Small intestine (tissue), 7 donors: ENCODE results near the gene FOXO3. TPM values are rescaled to one million over a fixed set of nuclear protein-coding genes. Genes with fewer than 3 reads are reported as not detected.

ENCODE experiments used
- DNase-seq, 2 donors: peaks; one replicate each; pipeline versions ENCODE4 v3.0.0 to v3.0.0-alpha.2; 2013
- FAIRE-seq: peaks from 2 replicates; lab custom pipeline; 2012; peaks lifted over from hg19 to GRCh38; lab: Jason Lieb, UNC
- H3K27ac ChIP-seq, 3 donors: one replicate each; pipeline ENCODE4 v1.5.1; 2013; ENCODE audit warnings: low read length in 2 of 3, mild to moderate bottlenecking in 2 of 3, control low read depth in 1 of 3, inconsistent platforms in 1 of 3, low read depth in 1 of 3, moderate library complexity in 1 of 3
- H3K27me3 ChIP-seq, 3 donors: one replicate each; pipeline ENCODE4 v1.6.1; 2013; ENCODE audit warnings: low read length in 3 of 3, inconsistent platforms in 1 of 3; ENCODE audit not compliant: control insufficient read depth in 3 of 3, insufficient read depth in 3 of 3
- H3K36me3 ChIP-seq, 3 donors: one replicate each; pipeline ENCODE4 v1.6.1; 2013; ENCODE audit warnings: low read length in 3 of 3, inconsistent platforms in 1 of 3, low read depth in 1 of 3, mild to moderate bottlenecking in 1 of 3, moderate library complexity in 1 of 3; ENCODE audit not compliant: control insufficient read depth in 3 of 3, insufficient read depth in 2 of 3
- H3K4me1 ChIP-seq, 3 donors: one replicate each; pipeline ENCODE4 v1.6.1; 2013; ENCODE audit warnings: low read length in 2 of 3, inconsistent platforms in 1 of 3, low read depth in 1 of 3, mild to moderate bottlenecking in 1 of 3, moderate library complexity in 1 of 3; ENCODE audit not compliant: control insufficient read depth in 3 of 3, insufficient read depth in 2 of 3
- H3K4me3 ChIP-seq, 3 donors: one replicate each; pipeline ENCODE4 v1.5.1; 2013; ENCODE audit warnings: low read length in 3 of 3, control low read depth in 1 of 3, inconsistent platforms in 1 of 3, low read depth in 1 of 3, mild to moderate bottlenecking in 1 of 3, moderate library complexity in 1 of 3
- H3K9me3 ChIP-seq, 2 donors: one replicate each; pipeline ENCODE4 v1.6.1; 2013; ENCODE audit warnings: low read depth in 1 of 2, low read length in 1 of 2; ENCODE audit not compliant: control insufficient read depth in 2 of 2, insufficient read depth in 1 of 2
- WGBS, 3 donors: extraction: QIAGEN DNeasy Blood & Tissue Kit; methylation state at CpG; one replicate each; pipeline ENCODE4 v1.1.7; 2013; 5-methylcytosine and 5-hydroxymethylcytosine counted together
- polyA plus RNA-seq, 4 donors: library from polyadenylated mRNA; stranded (reverse) in 3 of 4; unstranded in 1 of 4; fragments of 200-250 nt in 3 of 4; fragments of 120-200 nt in 1 of 4; gene quantifications; one replicate each; pipeline versions ENCODE4 v1.2.1 to v1.2.3, GENCODE V29; 2013
- donor health status: healthy with polysubstance abuse.
- donor health status: control.
- donor health status: control.
- donor health status: Bipolar disorder and iron deficiency.
- donor health status: healthy.

FOXO3 gene
- polyA plus RNA-seq, 4 donors: 8.7 to 40.4 (median 14.3) TPM

GRCh38 chr6:108546079-108547049 is 14.4 kb upstream of the FOXO3 start:
- Histone ChIP-seq H3K27ac (no peak overlapping the region), H3K4me3 (no peak overlapping the region), H3K4me1 (peaks cover 0 to 3% (median 2%) of the 10 kb centered on the region in 3 donors), H3K27me3 (no peaks in the 10 kb centered on the region), H3K9me3 (no peaks in the 10 kb centered on the region), H3K36me3 (no peaks in the 10 kb centered on the region)
- FAIRE-seq (no peak), DNase-seq (no peak)
- 71 to 86% (median 83%) methylated on average over 6 of the region's 6 CpGs for WGBS, 3 donors

- H3K36me3 ChIP-seq: no peaks in the 10 kb centered on the region
- H3K27me3 ChIP-seq: no peaks in the 10 kb centered on the region
- H3K4me3 ChIP-seq: no peak overlapping the region
- no peak for FAIRE-seq
- DNase-seq: no peak
- WGBS, 3 donors: 85 to 97% (median 90%) methylated on average over 1 of the region's 1 CpG
- H3K9me3 ChIP-seq: no peaks in the 10 kb centered on the region
- no peaks in the 10 kb centered on the region for H3K4me1 ChIP-seq
- H3K27ac ChIP-seq: no peak overlapping the region
Measured at GRCh38 chr6:108549241-108549640, 11.5 kb upstream of the FOXO3 start.

- H3K4me3 ChIP-seq: no peak overlapping the region
- H3K9me3 ChIP-seq: no peaks in the 10 kb centered on the region
- FAIRE-seq: no peak
- 63 to 94% (median 78%) methylated on average over 3 of the region's 3 CpGs for WGBS, 3 donors
- no peaks in the 10 kb centered on the region for H3K4me1 ChIP-seq
- H3K36me3 ChIP-seq: no peaks in the 10 kb centered on the region
- peak overlapping the region in 1 of 3 donors; percentile 14 for H3K27ac ChIP-seq
- DNase-seq: no peak
- H3K27me3 ChIP-seq: no peaks in the 10 kb centered on the region
Measured at GRCh38 chr6:108549741-108550140, 11.0 kb upstream of the FOXO3 start.

GRCh38 chr6:108550256-108550655 is 10.5 kb upstream of the FOXO3 start:
- Histone ChIP-seq H3K9me3 (no peaks in the 10 kb centered on the region), H3K36me3 (no peaks in the 10 kb centered on the region), H3K4me3 (no peak overlapping the region), H3K27me3 (no peaks in the 10 kb centered on the region), H3K4me1 (no peaks in the 10 kb centered on the region), H3K27ac (no peak overlapping the region)
- no peak for FAIRE-seq
- 62 to 85% (median 79%) methylated on average over 3 of the region's 3 CpGs for WGBS, 3 donors
- DNase-seq: no peak

GRCh38 chr6:108555399-108556052 is 5.2 kb upstream of the FOXO3 start:
- Histone ChIP-seq H3K36me3 (no peaks in the 10 kb centered on the region), H3K4me3 (no peak overlapping the region), H3K4me1 (peaks cover 0 to 19% (median 2%) of the 10 kb centered on the region in 3 donors), H3K27ac (no peak overlapping the region), H3K9me3 (no peaks in the 10 kb centered on the region), H3K27me3 (no peaks in the 10 kb centered on the region)
- no peak for DNase-seq
- WGBS, 3 donors: 82 to 90% (median 89%) methylated on average over 7 of the region's 7 CpGs
- no peak for FAIRE-seq

GRCh38 chr6:108556250-108556649 is 4.5 kb upstream of the FOXO3 start:
- no peak for FAIRE-seq
- peak in 1 of 2 donors; percentile 34 for DNase-seq
- 91 to 99% (median 96%) methylated on average over 5 of the region's 5 CpGs for WGBS, 3 donors
- no peak overlapping the region for H3K4me3 ChIP-seq
- no peaks in the 10 kb centered on the region for H3K36me3 ChIP-seq
- H3K9me3 ChIP-seq: no peaks in the 10 kb centered on the region
- H3K27me3 ChIP-seq: no peaks in the 10 kb centered on the region
- H3K27ac ChIP-seq: peak overlapping the region in 2 of 3 donors; percentile 6 to 37
- H3K4me1 ChIP-seq: peaks cover 0 to 19% (median 2%) of the 10 kb centered on the region in 3 donors

- Histone ChIP-seq H3K4me3 (peak overlapping the region; percentile 36 to 75 (median 60)), H3K9me3 (no peaks in the 10 kb centered on the region), H3K27me3 (no peaks in the 10 kb centered on the region), H3K36me3 (peaks cover 0 to 5% (median 0%) of the 10 kb centered on the region in 3 donors), H3K4me1 (peaks cover 0 to 19% (median 2%) of the 10 kb centered on the region in 3 donors), H3K27ac (peak overlapping the region; percentile 65 to 99 (median 72))
- FAIRE-seq: no peak
- 46 to 56% (median 48%) methylated on average over 16 of the region's 16 CpGs for WGBS, 3 donors
- DNase-seq: peak in 1 of 2 donors; percentile 40
Measured at GRCh38 chr6:108556866-108557493, 3.7 kb upstream of the FOXO3 start.
